Measurements from ENCODE around the gene SOX15.
"Not testable (repeated sequence)": the region's sequence is repeated elsewhere in the genome, so short reads cannot be mapped to it uniquely, and the experiment has no call there.

Gene SOX15

GRCh38 chr17:7626307-7626706 lies 36.4 kb upstream of the SOX15 start:
- H3K9me3 ChIP-seq (ENCODE audit: control insufficient read depth in 1 of 2, low read length in 2 of 2), result no peaks in the 10 kb centered on the region

DNA sequence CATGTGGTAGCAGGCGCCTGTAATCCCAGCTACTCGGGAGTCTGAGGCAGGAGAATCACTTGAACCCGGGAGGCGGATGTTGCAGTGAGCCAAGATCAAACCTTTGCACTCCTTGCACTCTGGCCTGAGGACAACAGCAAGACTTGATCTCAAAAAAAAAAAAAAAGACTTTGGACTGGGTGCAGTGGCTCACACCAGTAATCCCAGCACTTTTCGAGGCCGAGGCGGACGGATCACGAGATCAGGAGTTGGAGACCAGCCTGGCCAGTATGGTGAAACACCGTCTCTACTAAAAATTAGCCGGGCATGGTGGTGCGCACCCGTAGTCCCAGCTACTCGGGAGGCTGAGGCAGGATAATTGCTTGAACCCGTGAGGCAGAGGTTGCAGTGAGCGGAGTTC lies 35.9 kb upstream of the SOX15 start:
- not testable (repeated sequence) for H3K9me3 ChIP-seq (ENCODE audit: control insufficient read depth in 1 of 2, low read length in 2 of 2); H3K27me3 ChIP-seq (ENCODE audit: control insufficient read depth in 1 of 2, insufficient read depth in 2 of 2, low read length in 2 of 2); H3K27ac ChIP-seq (ENCODE audit: low read depth, low read length); H3K36me3 ChIP-seq (ENCODE audit: control insufficient read depth in 1 of 2, insufficient read depth in 2 of 2, low read length in 2 of 2)
- H3K4me1 ChIP-seq (ENCODE audit: control insufficient read depth in 1 of 2, insufficient read depth in 2 of 2, low read length in 2 of 2), result peaks cover 19 to 20% of the 10 kb centered on the region in 2 donors
- H3K4me3 ChIP-seq (ENCODE audit: low read depth in 1 of 2, low read length in 2 of 2), result peak overlapping the region in 1 of 2 donors; percentile 92
- H3K9ac ChIP-seq (ENCODE audit: low read depth in 1 of 2, low read length in 2 of 2), result peak overlapping the region in 1 of 2 donors; percentile 96

More at GRCh38 chr17:7626307-7626706, 36.4 kb upstream of the SOX15 start:
- Histone ChIP-seq H3K4me1 (ENCODE audit: control insufficient read depth in 1 of 2, insufficient read depth in 2 of 2, low read length in 2 of 2) (peaks cover 20 to 22% of the 10 kb centered on the region in 2 donors), H3K36me3 (ENCODE audit: control insufficient read depth in 1 of 2, insufficient read depth in 2 of 2, low read length in 2 of 2) (peaks cover 0 to 5% of the 10 kb centered on the region in 2 donors), H3K27ac (ENCODE audit: low read depth, low read length) (peak overlapping the region; percentile 3), H3K27me3 (ENCODE audit: control insufficient read depth in 1 of 2, insufficient read depth in 2 of 2, low read length in 2 of 2) (no peaks in the 10 kb centered on the region), H3K9ac (ENCODE audit: low read depth in 1 of 2, low read length in 2 of 2) (peak overlapping the region; percentile 91 to 96), H3K4me3 (ENCODE audit: low read depth in 1 of 2, low read length in 2 of 2) (peak overlapping the region; percentile 88 to 92)

DNA sequence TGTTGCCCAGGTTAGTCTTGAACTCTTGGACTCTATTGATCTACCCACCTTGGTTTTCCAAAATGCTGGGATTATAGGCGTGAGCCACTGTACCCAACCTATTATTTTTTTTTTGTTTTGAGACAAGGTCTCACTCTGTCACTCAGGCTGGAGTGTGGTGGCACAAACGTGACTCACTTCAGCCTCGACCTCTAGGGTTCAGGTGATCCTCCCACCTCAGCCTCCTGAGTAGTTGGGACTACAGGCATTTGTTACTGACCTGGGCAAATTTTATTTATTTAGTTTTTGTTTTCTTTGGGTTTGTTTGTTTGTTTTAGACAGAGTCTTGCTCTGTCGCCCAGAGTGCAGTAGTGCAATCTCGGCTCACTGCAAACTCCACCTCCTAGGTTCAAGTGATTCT lies 33.8 kb upstream of the SOX15 start:
- Histone ChIP-seq H3K27me3 (ENCODE audit: control insufficient read depth in 1 of 2, insufficient read depth in 2 of 2, low read length in 2 of 2) (no peaks in the 10 kb centered on the region), H3K27ac (ENCODE audit: low read depth, low read length) (no peak overlapping the region), H3K36me3 (ENCODE audit: control insufficient read depth in 1 of 2, insufficient read depth in 2 of 2, low read length in 2 of 2) (peaks cover 0 to 5% of the 10 kb centered on the region in 2 donors), H3K4me3 (ENCODE audit: low read depth in 1 of 2, low read length in 2 of 2) (no peak overlapping the region), H3K9me3 (ENCODE audit: control insufficient read depth in 1 of 2, low read length in 2 of 2) (no peaks in the 10 kb centered on the region), H3K4me1 (ENCODE audit: control insufficient read depth in 1 of 2, insufficient read depth in 2 of 2, low read length in 2 of 2) (peaks cover 9 to 10% of the 10 kb centered on the region in 2 donors), H3K9ac (ENCODE audit: low read depth in 1 of 2, low read length in 2 of 2) (no peak overlapping the region)

GRCh38 chr17:7620835-7621234 lies 30.9 kb upstream of the SOX15 start:
- no peak overlapping the region for H3K4me3 ChIP-seq (ENCODE audit: low read depth in 1 of 2, low read length in 2 of 2)
- no peaks in the 10 kb centered on the region for H3K36me3 ChIP-seq (ENCODE audit: control insufficient read depth in 1 of 2, insufficient read depth in 2 of 2, low read length in 2 of 2)
- H3K9me3 ChIP-seq (ENCODE audit: control insufficient read depth in 1 of 2, low read length in 2 of 2), result no peaks in the 10 kb centered on the region
- no peak overlapping the region for H3K27ac ChIP-seq (ENCODE audit: low read depth, low read length)
- H3K4me1 ChIP-seq (ENCODE audit: control insufficient read depth in 1 of 2, insufficient read depth in 2 of 2, low read length in 2 of 2), result no peaks in the 10 kb centered on the region
- no peak overlapping the region for H3K9ac ChIP-seq (ENCODE audit: low read depth in 1 of 2, low read length in 2 of 2)
- H3K27me3 ChIP-seq (ENCODE audit: control insufficient read depth in 1 of 2, insufficient read depth in 2 of 2, low read length in 2 of 2), result no peaks in the 10 kb centered on the region

DNA sequence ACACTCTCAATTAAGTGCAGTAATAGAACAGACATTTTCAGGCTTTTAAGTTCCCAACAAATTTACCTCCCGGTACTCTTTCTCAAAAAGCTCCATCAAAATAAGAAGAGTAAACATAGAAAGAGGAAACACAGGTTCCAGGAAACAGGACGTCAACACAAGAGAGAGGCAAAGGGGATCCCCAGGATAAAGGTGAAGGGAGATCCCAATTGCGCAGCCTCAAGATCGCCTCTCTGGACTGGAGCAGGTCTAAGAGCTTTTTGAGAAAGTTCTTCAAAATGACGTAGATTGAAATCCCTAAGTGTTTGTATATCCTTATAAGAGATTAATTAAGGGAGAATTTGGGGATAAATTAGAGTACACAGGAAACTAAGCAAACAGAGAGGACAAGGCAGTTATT lies 28.7 kb upstream of the SOX15 start:
- Histone ChIP-seq H3K4me3 (ENCODE audit: low read depth in 1 of 2, low read length in 2 of 2) (no peak overlapping the region), H3K9me3 (ENCODE audit: control insufficient read depth in 1 of 2, low read length in 2 of 2) (no peaks in the 10 kb centered on the region), H3K9ac (ENCODE audit: low read depth in 1 of 2, low read length in 2 of 2) (no peak overlapping the region), H3K4me1 (ENCODE audit: control insufficient read depth in 1 of 2, insufficient read depth in 2 of 2, low read length in 2 of 2) (peaks cover 3 to 4% of the 10 kb centered on the region in 2 donors), H3K27ac (ENCODE audit: low read depth, low read length) (no peak overlapping the region), H3K36me3 (ENCODE audit: control insufficient read depth in 1 of 2, insufficient read depth in 2 of 2, low read length in 2 of 2) (no peaks in the 10 kb centered on the region), H3K27me3 (ENCODE audit: control insufficient read depth in 1 of 2, insufficient read depth in 2 of 2, low read length in 2 of 2) (no peaks in the 10 kb centered on the region)

DNA sequence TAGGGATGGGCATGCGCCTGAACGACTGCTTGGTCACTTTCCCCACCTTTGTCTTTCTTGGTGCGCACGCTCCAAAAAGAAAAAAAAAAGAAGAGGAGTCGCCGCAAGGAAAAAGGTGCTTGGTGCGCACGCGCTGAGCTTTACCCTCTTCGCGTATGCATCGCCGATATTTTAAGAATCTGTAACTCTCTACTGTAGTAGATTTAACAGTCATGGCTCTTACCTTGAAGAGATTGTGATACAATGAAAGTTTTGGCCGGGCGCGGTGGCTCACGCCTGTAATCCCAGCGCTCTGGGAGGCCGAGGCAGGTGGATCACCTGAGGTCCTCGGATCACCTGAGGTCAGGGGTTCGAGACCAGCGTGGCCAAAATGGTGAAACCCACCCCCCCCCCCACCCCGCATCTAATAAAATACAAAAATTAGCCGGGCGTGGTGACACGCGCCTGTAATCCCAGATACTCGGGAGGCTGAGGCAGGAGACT lies 25.4 kb upstream of the SOX15 start:
- Histone ChIP-seq H3K4me3 (ENCODE audit: low read depth in 1 of 2, low read length in 2 of 2) (peak overlapping the region; percentile 62 to 69), H3K27ac (ENCODE audit: low read depth, low read length) (peak overlapping the region; percentile 69), H3K9ac (ENCODE audit: low read depth in 1 of 2, low read length in 2 of 2) (peak overlapping the region; percentile 20 to 28), H3K4me1 (ENCODE audit: control insufficient read depth in 1 of 2, insufficient read depth in 2 of 2, low read length in 2 of 2) (peaks cover 18 to 24% of the 10 kb centered on the region in 2 donors), H3K27me3 (ENCODE audit: control insufficient read depth in 1 of 2, insufficient read depth in 2 of 2, low read length in 2 of 2) (no peaks in the 10 kb centered on the region), H3K36me3 (ENCODE audit: control insufficient read depth in 1 of 2, insufficient read depth in 2 of 2, low read length in 2 of 2) (peaks cover 0 to 7% of the 10 kb centered on the region in 2 donors), H3K9me3 (ENCODE audit: control insufficient read depth in 1 of 2, low read length in 2 of 2) (no peaks in the 10 kb centered on the region)

- Histone ChIP-seq H3K36me3 (ENCODE audit: control insufficient read depth in 1 of 2, insufficient read depth in 2 of 2, low read length in 2 of 2) (peaks cover 0 to 11% of the 10 kb centered on the region in 2 donors), H3K9ac (ENCODE audit: low read depth in 1 of 2, low read length in 2 of 2) (peak within 1 kb of the TSS; percentile 88 to 89), H3K27me3 (ENCODE audit: control insufficient read depth in 1 of 2, insufficient read depth in 2 of 2, low read length in 2 of 2) (no peaks in the 10 kb centered on the region), H3K9me3 (ENCODE audit: control insufficient read depth in 1 of 2, low read length in 2 of 2) (no peaks in the 10 kb centered on the region), H3K27ac (ENCODE audit: low read depth, low read length) (peak within 1 kb of the TSS; percentile 85), H3K4me1 (ENCODE audit: control insufficient read depth in 1 of 2, insufficient read depth in 2 of 2, low read length in 2 of 2) (peaks cover 18 to 24% of the 10 kb centered on the region in 2 donors), H3K4me3 (ENCODE audit: low read depth in 1 of 2, low read length in 2 of 2) (peak within 1 kb of the TSS; percentile 81 to 83)
Measured at GRCh38 chr17:7614425-7615264, 24.8 kb upstream of the SOX15 start, which contains the start of gene FXR2. Gene FXR2 (minus strand): TSS chr17:7614897. CDS start chr17:7614532, 365 bp downstream.

DNA sequence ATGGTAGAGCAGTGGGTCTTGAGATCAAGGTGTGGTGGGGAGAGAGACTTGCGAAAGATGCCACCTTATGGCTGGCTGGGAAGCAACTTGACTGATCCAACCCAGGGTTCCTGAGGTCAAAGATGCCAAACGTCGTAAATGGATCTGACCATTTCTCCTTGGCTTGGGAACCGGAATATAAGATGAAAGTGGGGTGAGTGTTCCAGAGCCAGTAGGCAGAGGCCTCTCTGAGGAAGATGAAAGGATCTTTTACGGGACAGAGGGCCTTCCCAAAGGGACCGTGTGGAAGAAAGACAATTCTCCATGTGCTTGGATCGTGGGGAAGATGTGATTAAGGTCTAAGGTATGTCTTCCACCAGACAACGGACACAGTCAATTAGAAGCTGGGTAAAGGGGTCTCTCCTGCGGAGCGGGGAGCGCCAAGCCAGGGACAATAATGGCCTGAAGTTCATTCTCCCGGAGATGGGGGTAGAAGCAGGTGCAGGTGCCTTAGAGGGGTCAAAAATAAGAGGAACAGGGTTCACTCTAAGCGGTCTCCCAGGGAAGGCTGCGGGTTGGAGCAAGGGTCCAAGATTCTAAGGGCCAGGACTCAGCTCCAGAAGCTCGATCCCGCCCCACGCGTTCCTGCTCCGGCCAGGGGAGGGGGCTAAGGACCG lies 24.0 kb upstream of the SOX15 start:
- Histone ChIP-seq H3K4me1 (ENCODE audit: control insufficient read depth in 1 of 2, insufficient read depth in 2 of 2, low read length in 2 of 2) (peaks cover 18 to 24% of the 10 kb centered on the region in 2 donors), H3K9ac (ENCODE audit: low read depth in 1 of 2, low read length in 2 of 2) (peak overlapping the region; percentile 88 to 89), H3K9me3 (ENCODE audit: control insufficient read depth in 1 of 2, low read length in 2 of 2) (no peaks in the 10 kb centered on the region)

DNA sequence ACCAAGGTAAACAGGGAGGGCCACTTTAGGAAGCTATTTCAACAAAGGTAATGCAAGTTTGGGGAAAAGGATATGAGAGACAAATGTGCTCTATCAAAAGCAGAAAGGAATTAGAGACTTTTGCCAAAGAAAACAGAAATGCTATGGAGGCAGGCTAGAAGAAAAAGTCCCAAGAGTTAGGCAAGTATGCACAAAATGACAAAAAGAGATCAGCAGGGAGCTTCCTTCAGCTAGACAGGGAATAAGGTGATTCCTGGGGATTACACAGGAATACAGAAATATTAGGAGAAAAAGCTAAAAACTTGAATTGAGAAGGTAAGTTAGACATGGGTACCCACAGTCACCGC lies 22.4 kb upstream of the SOX15 start:
- Histone ChIP-seq H3K36me3 (ENCODE audit: control insufficient read depth in 1 of 2, insufficient read depth in 2 of 2, low read length in 2 of 2) (peaks cover 0 to 11% of the 10 kb centered on the region in 2 donors), H3K9me3 (ENCODE audit: control insufficient read depth in 1 of 2, low read length in 2 of 2) (no peaks in the 10 kb centered on the region), H3K4me3 (ENCODE audit: low read depth in 1 of 2, low read length in 2 of 2) (no peak overlapping the region), H3K4me1 (ENCODE audit: control insufficient read depth in 1 of 2, insufficient read depth in 2 of 2, low read length in 2 of 2) (peaks cover 18 to 24% of the 10 kb centered on the region in 2 donors), H3K27ac (ENCODE audit: low read depth, low read length) (no peak overlapping the region), H3K27me3 (ENCODE audit: control insufficient read depth in 1 of 2, insufficient read depth in 2 of 2, low read length in 2 of 2) (no peaks in the 10 kb centered on the region), H3K9ac (ENCODE audit: low read depth in 1 of 2, low read length in 2 of 2) (no peak overlapping the region)

More for the DNA sequence above, 24.0 kb upstream of the SOX15 start:
- Histone ChIP-seq H3K27ac (ENCODE audit: low read depth, low read length) (peak overlapping the region; percentile 85), H3K36me3 (ENCODE audit: control insufficient read depth in 1 of 2, insufficient read depth in 2 of 2, low read length in 2 of 2) (peaks cover 0 to 11% of the 10 kb centered on the region in 2 donors), H3K4me3 (ENCODE audit: low read depth in 1 of 2, low read length in 2 of 2) (peak overlapping the region; percentile 81 to 83), H3K27me3 (ENCODE audit: control insufficient read depth in 1 of 2, insufficient read depth in 2 of 2, low read length in 2 of 2) (no peaks in the 10 kb centered on the region)

All from duodenal mucosa (tissue), 2 donors.